HT1080 (cell line): ENCODE measurements around the gene STPG1. TPM values are rescaled to one million over a fixed set of nuclear protein-coding genes. Genes with fewer than 3 reads are reported as not detected.

Experiments used
- DNase-seq: peaks from one replicate; pipeline ENCODE4 v3.0.0-alpha.2; 2015; ENCODE audit warnings: low read depth
- total RNA-seq: library from RNA; depleted of rRNA; stranded (reverse); fragments of >200 nt; shearing (Covaris generic); gene quantifications from 2 replicates; pipeline ENCODE4 v1.2.3, GENCODE V29; 2014

The STPG1 gene
- total RNA-seq, 1 experiment from 2014 or later, result 9.0 TPM

GRCh38 chr1:24426744-24427544 is 13.4 kb upstream of the STPG1 start:
- DNase-seq, result no peak

- no peak for DNase-seq
These were observed 12.3 kb upstream of the STPG1 start for GRCh38 chr1:24425922-24426321.

- DNase-seq, result no peak
These were observed 11.9 kb upstream of the STPG1 start for GRCh38 chr1:24425441-24425840.

- DNase-seq, result no peak
These were observed 11.4 kb upstream of the STPG1 start for GRCh38 chr1:24424990-24425389.

GRCh38 chr1:24424207-24424606 is 10.6 kb upstream of the STPG1 start:
- no peak for DNase-seq

- DNase-seq, result no peak
These were observed 7.9 kb upstream of the STPG1 start for GRCh38 chr1:24421502-24421901.

- DNase-seq, result no peak
These were observed 7.0 kb upstream of the STPG1 start for GRCh38 chr1:24420547-24420946.

- DNase-seq, result peak; percentile 28
These were observed 5.5 kb upstream of the STPG1 start for GRCh38 chr1:24418898-24419628.

GRCh38 chr1:24417681-24418080 is 4.1 kb upstream of the STPG1 start:
- DNase-seq, result no peak

GRCh38 chr1:24416666-24417391 is 3.2 kb upstream of the STPG1 start:
- DNase-seq, result peak; percentile 96

GRCh38 chr1:24415910-24416665 is 2.5 kb upstream of the STPG1 start:
- DNase-seq, result peak; percentile 17

- DNase-seq, result peak; percentile 97
These were observed 1.8 kb upstream of the STPG1 start, which contains the start of gene NIPAL3 for GRCh38 chr1:24415334-24415909. Gene NIPAL3, plus strand, starts transcription at chr1:24415802. Its CDS starts 3,746 bp downstream, at chr1:24419548.

- no peak for DNase-seq
These were observed 1.3 kb upstream of the STPG1 start for GRCh38 chr1:24414775-24415333.

GRCh38 chr1:24412408-24412807 is 1.2 kb downstream of the STPG1 start:
- no peak for DNase-seq

GRCh38 chr1:24411963-24412362 is 1.6 kb downstream of the STPG1 start:
- peak; percentile 79 for DNase-seq

- no peak for DNase-seq
These were observed 2.8 kb downstream of the STPG1 start for GRCh38 chr1:24410750-24411149.

- peak; percentile 83 for DNase-seq
These were observed 4.0 kb downstream of the STPG1 start for GRCh38 chr1:24409535-24409934.

GRCh38 chr1:24406788-24407187 is 6.8 kb downstream of the STPG1 start:
- no peak for DNase-seq

GRCh38 chr1:24403806-24404205 is 9.8 kb downstream of the STPG1 start:
- DNase-seq, result no peak

- no peak for DNase-seq
These were observed 13.5 kb downstream of the STPG1 start for GRCh38 chr1:24400065-24400464.
